Measurements from ENCODE around the gene THOP1.

THOP1 gene

GRCh38 chr19:2783781-2784145 is 1.5 kb upstream of the THOP1 start:
- H3K4me1 ChIP-seq: 0 out of 2 replicates have a peak, but pooled peaks cover 2% of the 10 kb centered on the region
- H3K27me3 ChIP-seq: no peaks in the 10 kb centered on the region
- no peaks in the 10 kb centered on the region for H3K9me3 ChIP-seq
- H3K36me3 ChIP-seq: peaks cover 26% of the 10 kb centered on the region
- no peak overlapping the region for H3K4me3 ChIP-seq (ENCODE audit: low read depth, low read length)
- TF ChIP-seq, protein P1, sequence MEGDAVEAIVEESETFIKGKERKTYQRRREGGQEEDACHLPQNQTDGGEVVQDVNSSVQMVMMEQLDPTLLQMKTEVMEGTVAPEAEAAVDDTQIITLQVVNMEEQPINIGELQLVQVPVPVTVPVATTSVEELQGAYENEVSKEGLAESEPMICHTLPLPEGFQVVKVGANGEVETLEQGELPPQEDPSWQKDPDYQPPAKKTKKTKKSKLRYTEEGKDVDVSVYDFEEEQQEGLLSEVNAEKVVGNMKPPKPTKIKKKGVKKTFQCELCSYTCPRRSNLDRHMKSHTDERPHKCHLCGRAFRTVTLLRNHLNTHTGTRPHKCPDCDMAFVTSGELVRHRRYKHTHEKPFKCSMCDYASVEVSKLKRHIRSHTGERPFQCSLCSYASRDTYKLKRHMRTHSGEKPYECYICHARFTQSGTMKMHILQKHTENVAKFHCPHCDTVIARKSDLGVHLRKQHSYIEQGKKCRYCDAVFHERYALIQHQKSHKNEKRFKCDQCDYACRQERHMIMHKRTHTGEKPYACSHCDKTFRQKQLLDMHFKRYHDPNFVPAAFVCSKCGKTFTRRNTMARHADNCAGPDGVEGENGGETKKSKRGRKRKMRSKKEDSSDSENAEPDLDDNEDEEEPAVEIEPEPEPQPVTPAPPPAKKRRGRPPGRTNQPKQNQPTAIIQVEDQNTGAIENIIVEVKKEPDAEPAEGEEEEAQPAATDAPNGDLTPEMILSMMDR (IDR thresholded peaks at IDR 0.05; ENCODE audit: low read depth, low read length): no peak
- no peak for DNase-seq

DNA sequence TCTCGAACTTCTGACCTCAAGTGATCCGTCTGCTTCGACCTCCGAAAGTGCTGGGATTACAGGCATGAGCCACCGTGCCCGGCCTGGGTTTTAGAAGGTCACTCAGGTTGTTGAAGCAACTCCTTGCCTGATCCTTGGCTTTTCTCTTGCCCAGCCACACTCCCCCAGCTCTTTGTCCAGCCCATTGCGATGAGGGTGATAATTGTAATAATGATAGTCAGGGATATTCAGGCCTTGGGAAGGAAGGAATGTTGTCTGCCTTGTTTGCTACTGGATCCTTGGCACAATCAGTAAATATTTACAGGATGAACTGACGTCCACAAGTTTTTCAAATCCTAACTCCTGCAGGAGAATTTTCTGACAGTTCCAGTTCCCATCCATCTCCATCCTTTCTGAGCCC is 1.8 kb downstream of the THOP1 start:
- H3K4me1 ChIP-seq: 0 out of 2 replicates have a peak, but pooled peaks cover 2% of the 10 kb centered on the region
- no peaks in the 10 kb centered on the region for H3K9me3 ChIP-seq
- no peak overlapping the region for H3K4me3 ChIP-seq (ENCODE audit: low read depth, low read length)
- H3K27me3 ChIP-seq: no peaks in the 10 kb centered on the region
- TF ChIP-seq, protein P1 (IDR thresholded peaks at IDR 0.05; ENCODE audit: low read depth, low read length): no peak
- peaks cover 32% of the 10 kb centered on the region for H3K36me3 ChIP-seq
- no peak for DNase-seq

GRCh38 chr19:2788237-2788636 is 2.9 kb downstream of the THOP1 start:
- Histone ChIP-seq H3K27me3 (no peaks in the 10 kb centered on the region), H3K36me3 (peaks cover 37% of the 10 kb centered on the region), H3K4me3 (ENCODE audit: low read depth, low read length) (no peak overlapping the region), H3K9me3 (no peaks in the 10 kb centered on the region), H3K4me1 (0 out of 2 replicates have a peak, but pooled peaks cover 2% of the 10 kb centered on the region)
- TF ChIP-seq, protein P1 (IDR thresholded peaks at IDR 0.05; ENCODE audit: low read depth, low read length): no peak
- DNase-seq: no peak

DNA sequence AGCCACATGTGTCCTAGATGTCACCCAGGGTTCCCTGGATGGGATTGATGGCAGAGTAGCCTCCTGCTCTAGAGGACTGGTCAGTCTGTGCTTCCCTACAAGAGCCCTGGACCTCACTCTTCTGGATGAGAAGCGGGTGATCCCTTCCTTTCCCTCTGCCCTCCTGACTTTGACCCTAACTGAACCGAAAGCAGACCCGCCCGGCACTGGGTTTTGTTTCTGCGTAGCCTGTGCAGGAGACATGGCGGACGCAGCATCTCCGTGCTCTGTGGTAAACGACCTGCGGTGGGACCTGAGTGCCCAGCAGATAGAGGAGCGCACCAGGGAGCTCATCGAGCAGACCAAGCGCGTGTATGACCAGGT is 4.9 kb downstream of the THOP1 start:
- H3K4me3 ChIP-seq (ENCODE audit: low read depth, low read length): no peak overlapping the region
- no peak for DNase-seq
- H3K36me3 ChIP-seq: peaks cover 57% of the 10 kb centered on the region
- H3K27me3 ChIP-seq: no peaks in the 10 kb centered on the region
- H3K9me3 ChIP-seq: no peaks in the 10 kb centered on the region
- TF ChIP-seq, protein P1 (IDR thresholded peaks at IDR 0.05; ENCODE audit: low read depth, low read length): no peak
- no peaks in the 10 kb centered on the region for H3K4me1 ChIP-seq

DNA sequence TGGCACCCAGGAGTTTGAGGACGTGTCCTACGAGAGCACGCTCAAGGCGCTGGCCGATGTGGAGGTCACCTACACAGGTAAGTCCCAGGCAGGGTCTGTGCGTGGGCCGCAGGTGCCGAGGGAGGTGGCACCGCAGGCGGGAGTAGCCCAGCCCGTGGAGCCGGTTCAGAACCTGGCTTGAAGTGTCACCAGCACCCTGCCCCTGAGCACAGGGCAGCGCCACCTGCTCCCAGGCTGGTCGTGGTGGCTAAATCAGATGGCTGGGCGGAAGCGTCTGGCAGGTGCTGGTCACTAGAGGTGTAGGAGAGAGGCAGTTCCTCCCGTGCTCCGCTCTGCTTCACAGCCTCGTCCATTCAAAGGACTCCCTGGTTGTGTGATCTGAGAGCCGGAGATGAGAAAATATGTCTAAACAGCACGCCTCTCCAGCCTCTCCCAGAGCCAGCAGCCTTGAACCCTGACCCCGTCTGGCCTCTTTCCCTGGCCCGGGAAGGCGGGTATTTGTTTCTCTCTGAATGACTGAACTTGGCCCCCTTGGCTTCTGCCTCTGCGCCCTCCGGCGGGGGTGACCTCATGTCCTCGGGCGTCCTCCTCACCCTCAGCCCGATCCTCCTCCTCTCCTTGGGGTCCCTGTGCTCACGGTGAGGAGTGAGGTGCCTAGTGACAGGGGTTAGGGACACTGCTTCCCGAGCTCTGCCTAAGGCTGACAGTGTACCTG is 5.4 kb downstream of the THOP1 start:
- H3K9me3 ChIP-seq: no peaks in the 10 kb centered on the region
- no peak overlapping the region for H3K4me3 ChIP-seq (ENCODE audit: low read depth, low read length)
- DNase-seq: no peak
- TF ChIP-seq, protein P1 (IDR thresholded peaks at IDR 0.05; ENCODE audit: low read depth, low read length): no peak
- no peaks in the 10 kb centered on the region for H3K27me3 ChIP-seq
- peaks cover 62% of the 10 kb centered on the region for H3K36me3 ChIP-seq
- no peaks in the 10 kb centered on the region for H3K4me1 ChIP-seq

DNA sequence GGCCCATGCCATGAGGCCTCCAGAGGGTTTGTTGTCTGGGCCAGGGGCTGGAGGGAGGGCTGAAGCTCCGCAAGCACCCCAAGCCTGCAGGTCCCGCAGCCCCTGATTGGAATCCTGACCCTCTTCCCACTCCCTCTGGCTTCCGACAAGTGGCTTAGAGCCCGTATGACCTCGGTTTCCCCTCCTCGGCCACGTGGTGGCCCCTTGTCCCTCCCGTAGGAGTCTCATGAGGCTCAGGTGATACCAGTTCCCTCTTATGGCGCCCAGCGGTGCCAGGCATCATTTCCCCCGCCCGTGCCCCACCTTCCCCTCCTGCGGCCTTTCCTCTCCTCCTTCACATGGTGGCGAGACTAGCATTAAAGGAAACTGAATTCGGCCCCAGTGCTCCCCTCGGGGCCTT is 6.1 kb downstream of the THOP1 start:
- Histone ChIP-seq H3K4me1 (no peaks in the 10 kb centered on the region), H3K27me3 (no peaks in the 10 kb centered on the region), H3K9me3 (no peaks in the 10 kb centered on the region), H3K36me3 (peaks cover 69% of the 10 kb centered on the region), H3K4me3 (ENCODE audit: low read depth, low read length) (no peak overlapping the region)
- no peak for DNase-seq
- TF ChIP-seq, protein P1 (IDR thresholded peaks at IDR 0.05; ENCODE audit: low read depth, low read length): no peak

Measured in BE2C (cell line).